Measurements from ENCODE around the gene HSD17B12. TPM values are rescaled to one million over a fixed set of nuclear protein-coding genes. Genes with fewer than 3 reads are reported as not detected.

HSD17B12 gene
- total and polyA plus RNA-seq, 2 donors (not counting 3 experiments of a cell fraction or from before 2014, with no cell fraction given): 41.5 to 96.5 TPM

- Histone ChIP-seq H3K4me1 (ENCODE audit: control insufficient read depth, extremely low read depth, insufficient read depth, low read length) (no peaks in the 10 kb centered on the region), H3K9me1 (replicated peaks; ENCODE audit: control insufficient read depth, extremely low read depth, insufficient read depth, low read length) (no peaks in the 10 kb centered on the region), H3K9me3 (replicated peaks; ENCODE audit: control insufficient read depth, insufficient read depth, low read length) (no peaks in the 10 kb centered on the region), H3K4me2 (ENCODE audit: insufficient read depth, low read length) (no peak overlapping the region), H4K20me1 (replicated peaks; ENCODE audit: control insufficient read depth, extremely low read depth, insufficient read depth, low read length) (no peaks in the 10 kb centered on the region), H3K9ac (replicated peaks; ENCODE audit: extremely low read depth, insufficient read depth, low read length) (no peak overlapping the region), H3K27me3 (ENCODE audit: control insufficient read depth in 2 of 2, insufficient read depth in 2 of 2, low read length in 2 of 2) (no peaks in the 10 kb centered on the region), H2AFZ (ENCODE audit: low read depth, low read length) (no peak overlapping the region), H3K36me3 (ENCODE audit: control insufficient read depth in 2 of 2, extremely low read depth in 1 of 2, insufficient read depth in 2 of 2, low read length in 2 of 2) (peaks cover 0 to 5% of the 10 kb centered on the region in 2 experiments), H3K79me2 (ENCODE audit: control insufficient read depth, insufficient read depth, low read length) (no peaks in the 10 kb centered on the region), H3K27ac (ENCODE audit: insufficient read depth, low read depth, low read length) (no peak overlapping the region), H3K4me3 (replicated peaks in 1 of 3; ENCODE audit: insufficient read depth in 1 of 3, low read depth in 1 of 3, low read length in 3 of 3) (no peak overlapping the region)
- FAIRE-seq (no peak), DNase-seq (ENCODE audit: low read depth, low spot score) (no peak)
- dilution Hi-C loops (cut with MboI; ENCODE audit: extremely low pct_ligation_motif_present, low sequenced_read_pairs): no loop called here
- no TSS peak for BruUV-seq (replicated peaks)
- POLR2A ChIA-PET: no interaction called here
- intact Hi-C loops (cut with micrococcal nuclease): no loop called here
- TF ChIP-seq GATA2 (IDR thresholded peaks at IDR 0.05; ENCODE audit: insufficient read depth, insufficient read length, low read depth, low read length) (no peak), POLR2AphosphoS5 (IDR thresholded peaks at IDR 0.05; ENCODE audit: insufficient read depth, low read depth, low read length) (no peak), MAX (IDR thresholded peaks at IDR 0.05; ENCODE audit: insufficient read depth, insufficient read length) (no peak), POLR2A (IDR thresholded peaks at IDR 0.05; ENCODE audit: low read depth, low read length) (no peak), FOS (IDR thresholded peaks at IDR 0.05; ENCODE audit: borderline replicate concordance, insufficient read depth, low read length) (no peak), CTCF (IDR thresholded peaks at IDR 0.05; ENCODE audit: extremely low read depth in 1 of 2, insufficient read depth in 1 of 2, low read depth in 1 of 2, low read length in 2 of 2) (no peak), MYC (IDR thresholded peaks at IDR 0.05; ENCODE audit: low read depth, low read length) (no peak)
- CTCF ChIA-PET: no interaction called here
Measured at GRCh38 chr11:43756575-43756974, 76.0 kb downstream of the HSD17B12 start.

All from endothelial cell of umbilical vein (primary cell).